ENCODE results near the gene CNOT6.

- TF ChIP-seq POLR2A (IDR thresholded peaks at IDR 0.05; ENCODE audit: low read depth, low read length) = no peak
- no peak for TF ChIP-seq TAF1 (IDR thresholded peaks at IDR 0.05; ENCODE audit: low read depth, low read length)
- no peak for TF ChIP-seq POLR2AphosphoS5 (IDR thresholded peaks at IDR 0.05; ENCODE audit: low read depth, low read length)
- TF ChIP-seq SPI1 (IDR thresholded peaks at IDR 0.05; ENCODE audit: low read depth, low read length) = no peak
- no peak for TF ChIP-seq PAX5 (IDR thresholded peaks at IDR 0.05; ENCODE audit: insufficient read depth, low read length, severe bottlenecking)
- no peak for TF ChIP-seq POU2F2 (IDR thresholded peaks at IDR 0.05; ENCODE audit: low read depth, low read length)
Measured at GRCh38 chr5:180623844-180624243, 129.7 kb downstream of the CNOT6 start.

Data from GM12891 (cell line).